ENCODE data around the gene MAU2.
"Not testable (repeated sequence)": the region's sequence is repeated elsewhere in the genome, so short reads cannot be mapped to it uniquely, and the experiment has no call there.

The MAU2 gene

GRCh38 chr19:19347401-19348110, 26.9 kb downstream of the MAU2 start:
- H2AFZ ChIP-seq (ENCODE audit: low read length, unreplicated experiment): no peak overlapping the region
- no peaks in the 10 kb centered on the region for H3K27me3 ChIP-seq (ENCODE audit: insufficient read depth, low read length)
- H3K4me1 ChIP-seq (ENCODE audit: control insufficient read depth, insufficient read depth, low read length, unreplicated experiment): no peaks in the 10 kb centered on the region
- H3K4me3 ChIP-seq (ENCODE audit: low read depth, low read length): no peak overlapping the region
- H3K79me2 ChIP-seq (ENCODE audit: control insufficient read depth, insufficient read depth, low read length, unreplicated experiment): no peaks in the 10 kb centered on the region
- no peak overlapping the region for H3K27ac ChIP-seq (ENCODE audit: low read depth, low read length)
- no peaks in the 10 kb centered on the region for H3K36me3 ChIP-seq (ENCODE audit: insufficient read depth, low read length)

DNA sequence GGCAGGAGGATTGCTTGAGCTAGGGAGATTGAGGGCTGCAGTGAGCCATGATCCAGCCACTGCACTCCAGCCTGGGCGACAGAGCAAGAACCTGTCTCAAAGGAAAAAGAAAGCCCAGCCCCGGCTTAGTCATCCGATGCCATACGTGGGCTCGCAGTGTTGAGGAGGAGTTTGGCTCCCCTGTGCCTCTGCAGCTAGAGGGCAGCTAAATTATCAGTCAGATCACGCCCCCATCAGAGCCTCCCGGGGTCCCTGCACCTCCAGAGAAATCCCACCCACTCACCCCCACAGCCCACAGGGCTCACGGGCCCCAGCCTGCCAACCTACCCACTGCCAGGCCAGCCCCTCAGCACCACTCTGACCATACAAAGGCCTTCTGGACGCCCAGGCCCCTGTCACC, 27.6 kb downstream of the MAU2 start:
- Histone ChIP-seq H3K4me3 (ENCODE audit: low read depth, low read length) (no peak overlapping the region), H2AFZ (ENCODE audit: low read length, unreplicated experiment) (no peak overlapping the region), H3K27me3 (ENCODE audit: insufficient read depth, low read length) (no peaks in the 10 kb centered on the region), H3K27ac (ENCODE audit: low read depth, low read length) (no peak overlapping the region), H3K4me1 (ENCODE audit: control insufficient read depth, insufficient read depth, low read length, unreplicated experiment) (no peaks in the 10 kb centered on the region), H3K79me2 (ENCODE audit: control insufficient read depth, insufficient read depth, low read length, unreplicated experiment) (no peaks in the 10 kb centered on the region), H3K36me3 (ENCODE audit: insufficient read depth, low read length) (no peaks in the 10 kb centered on the region)

DNA sequence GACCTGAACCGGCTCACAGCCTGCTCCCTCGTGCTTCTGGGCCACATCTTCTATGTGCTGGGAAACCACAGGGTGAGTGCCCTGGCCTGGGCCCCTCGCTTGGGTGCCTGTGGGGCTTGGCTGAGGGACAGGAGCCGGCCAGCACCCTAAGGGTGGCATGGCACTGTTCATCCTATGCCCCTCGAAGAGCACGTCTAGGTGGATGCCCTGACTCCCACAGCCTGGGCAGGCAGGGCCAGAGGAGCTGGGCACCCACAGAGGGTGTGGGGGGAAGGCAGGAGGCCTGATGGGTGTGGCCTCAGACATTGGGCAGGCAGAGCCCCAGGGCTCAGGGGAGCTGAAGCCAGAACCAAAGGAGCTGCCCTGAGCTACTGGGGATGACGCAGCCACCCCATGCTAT, 28.7 kb downstream of the MAU2 start:
- no peaks in the 10 kb centered on the region for H3K36me3 ChIP-seq (ENCODE audit: insufficient read depth, low read length)
- H3K4me3 ChIP-seq (ENCODE audit: low read depth, low read length): no peak overlapping the region
- no peaks in the 10 kb centered on the region for H3K79me2 ChIP-seq (ENCODE audit: control insufficient read depth, insufficient read depth, low read length, unreplicated experiment)
- no peaks in the 10 kb centered on the region for H3K27me3 ChIP-seq (ENCODE audit: insufficient read depth, low read length)
- H3K27ac ChIP-seq (ENCODE audit: low read depth, low read length): no peak overlapping the region
- no peaks in the 10 kb centered on the region for H3K4me1 ChIP-seq (ENCODE audit: control insufficient read depth, insufficient read depth, low read length, unreplicated experiment)
- no peak overlapping the region for H2AFZ ChIP-seq (ENCODE audit: low read length, unreplicated experiment)

DNA sequence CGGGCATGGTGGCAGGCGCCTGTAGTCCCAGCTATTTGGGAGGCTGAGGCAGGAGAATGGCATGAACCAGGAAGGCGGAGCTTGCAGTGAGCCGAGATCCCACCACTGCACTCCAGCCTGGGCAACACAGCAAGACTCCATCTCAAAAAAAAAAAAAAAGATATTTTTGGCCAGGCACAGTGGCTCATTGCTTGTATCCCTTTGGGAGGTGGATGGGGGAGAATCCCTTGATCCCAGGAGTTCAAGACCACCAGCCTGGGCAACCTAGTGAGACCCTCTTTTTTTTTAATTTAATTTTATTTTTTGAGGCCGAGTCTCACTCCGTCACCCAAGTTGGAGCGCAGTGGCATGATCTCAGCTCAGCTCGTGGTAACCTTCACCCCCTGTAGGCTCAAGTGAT, 30.1 kb downstream of the MAU2 start:
- H3K27ac ChIP-seq (ENCODE audit: low read depth, low read length); H3K27me3 ChIP-seq (ENCODE audit: insufficient read depth, low read length); H3K4me1 ChIP-seq (ENCODE audit: control insufficient read depth, insufficient read depth, low read length, unreplicated experiment); H2AFZ ChIP-seq (ENCODE audit: low read length, unreplicated experiment); H3K36me3 ChIP-seq (ENCODE audit: insufficient read depth, low read length); H3K79me2 ChIP-seq (ENCODE audit: control insufficient read depth, insufficient read depth, low read length, unreplicated experiment); H3K4me3 ChIP-seq (ENCODE audit: low read depth, low read length): not testable (repeated sequence)

GRCh38 chr19:19352823-19353222, 32.2 kb downstream of the MAU2 start:
- Histone ChIP-seq H3K79me2 (ENCODE audit: control insufficient read depth, insufficient read depth, low read length, unreplicated experiment) (no peaks in the 10 kb centered on the region), H3K27me3 (ENCODE audit: insufficient read depth, low read length) (no peaks in the 10 kb centered on the region), H3K27ac (ENCODE audit: low read depth, low read length) (no peak overlapping the region), H3K4me3 (ENCODE audit: low read depth, low read length) (no peak overlapping the region), H2AFZ (ENCODE audit: low read length, unreplicated experiment) (no peak overlapping the region), H3K4me1 (ENCODE audit: control insufficient read depth, insufficient read depth, low read length, unreplicated experiment) (no peaks in the 10 kb centered on the region), H3K36me3 (ENCODE audit: insufficient read depth, low read length) (no peaks in the 10 kb centered on the region)

DNA sequence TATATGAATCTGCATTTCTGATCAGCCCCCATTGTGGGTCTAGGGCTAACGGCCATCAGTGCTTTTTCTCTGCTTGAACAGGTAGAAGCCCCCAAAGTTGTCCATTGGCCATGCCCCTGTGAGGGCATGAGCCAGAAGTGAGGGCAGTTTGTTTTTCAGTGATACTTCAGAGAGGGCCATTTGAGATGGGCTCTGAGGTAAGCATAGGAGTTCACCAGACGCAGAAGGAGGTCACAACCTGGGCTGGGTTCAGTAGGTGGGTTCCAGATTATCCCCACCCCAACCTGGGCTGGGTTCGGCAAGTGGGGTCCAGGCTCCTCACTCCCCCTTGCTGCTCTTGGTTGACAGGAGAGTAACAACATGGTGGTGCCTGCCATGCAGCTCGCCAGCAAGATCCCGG, 33.4 kb downstream of the MAU2 start:
- Histone ChIP-seq H3K4me1 (ENCODE audit: control insufficient read depth, insufficient read depth, low read length, unreplicated experiment) (no peaks in the 10 kb centered on the region), H3K27me3 (ENCODE audit: insufficient read depth, low read length) (no peaks in the 10 kb centered on the region), H3K4me3 (ENCODE audit: low read depth, low read length) (no peak overlapping the region), H3K27ac (ENCODE audit: low read depth, low read length) (no peak overlapping the region), H3K36me3 (ENCODE audit: insufficient read depth, low read length) (no peaks in the 10 kb centered on the region), H3K79me2 (ENCODE audit: control insufficient read depth, insufficient read depth, low read length, unreplicated experiment) (no peaks in the 10 kb centered on the region), H2AFZ (ENCODE audit: low read length, unreplicated experiment) (no peak overlapping the region)

GRCh38 chr19:19354932-19355331, 34.3 kb downstream of the MAU2 start:
- H3K27me3 ChIP-seq (ENCODE audit: insufficient read depth, low read length): no peaks in the 10 kb centered on the region
- no peak overlapping the region for H2AFZ ChIP-seq (ENCODE audit: low read length, unreplicated experiment)
- H3K4me3 ChIP-seq (ENCODE audit: low read depth, low read length): no peak overlapping the region
- no peak overlapping the region for H3K27ac ChIP-seq (ENCODE audit: low read depth, low read length)
- no peaks in the 10 kb centered on the region for H3K79me2 ChIP-seq (ENCODE audit: control insufficient read depth, insufficient read depth, low read length, unreplicated experiment)
- no peaks in the 10 kb centered on the region for H3K36me3 ChIP-seq (ENCODE audit: insufficient read depth, low read length)
- no peaks in the 10 kb centered on the region for H3K4me1 ChIP-seq (ENCODE audit: control insufficient read depth, insufficient read depth, low read length, unreplicated experiment)

DNA sequence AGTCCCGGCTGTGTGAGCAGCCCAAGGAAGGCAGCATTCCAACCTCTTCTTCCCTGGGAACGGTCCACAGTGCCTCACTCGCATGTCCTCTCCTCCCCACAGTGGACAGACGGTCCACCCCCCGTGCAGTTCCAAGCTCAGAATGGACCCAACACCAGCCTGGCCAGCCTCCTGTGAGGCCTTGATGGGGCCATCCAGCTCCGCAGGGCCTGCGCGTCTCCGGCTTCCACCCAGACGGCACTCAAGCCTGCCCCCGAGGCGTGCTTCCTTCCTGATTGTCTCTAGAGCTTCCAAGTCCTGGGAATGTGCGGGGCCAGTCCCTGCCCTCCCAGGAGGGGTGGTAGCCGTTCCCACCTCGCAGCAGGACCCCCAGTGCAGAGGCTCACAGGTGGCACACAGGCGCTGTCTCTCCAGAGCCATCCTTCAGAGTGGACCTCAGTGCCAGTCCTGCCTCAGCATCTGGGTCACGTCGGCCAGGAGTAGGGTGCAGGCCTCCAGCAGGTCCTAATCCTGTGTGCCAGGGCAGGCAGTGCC, 35.0 kb downstream of the MAU2 start:
- H3K36me3 ChIP-seq (ENCODE audit: insufficient read depth, low read length): no peaks in the 10 kb centered on the region
- no peak overlapping the region for H2AFZ ChIP-seq (ENCODE audit: low read length, unreplicated experiment)
- H3K79me2 ChIP-seq (ENCODE audit: control insufficient read depth, insufficient read depth, low read length, unreplicated experiment): no peaks in the 10 kb centered on the region
- H3K27ac ChIP-seq (ENCODE audit: low read depth, low read length): no peak overlapping the region
- H3K4me3 ChIP-seq (ENCODE audit: low read depth, low read length): no peak overlapping the region
- H3K27me3 ChIP-seq (ENCODE audit: insufficient read depth, low read length): no peaks in the 10 kb centered on the region
- no peaks in the 10 kb centered on the region for H3K4me1 ChIP-seq (ENCODE audit: control insufficient read depth, insufficient read depth, low read length, unreplicated experiment)

DNA sequence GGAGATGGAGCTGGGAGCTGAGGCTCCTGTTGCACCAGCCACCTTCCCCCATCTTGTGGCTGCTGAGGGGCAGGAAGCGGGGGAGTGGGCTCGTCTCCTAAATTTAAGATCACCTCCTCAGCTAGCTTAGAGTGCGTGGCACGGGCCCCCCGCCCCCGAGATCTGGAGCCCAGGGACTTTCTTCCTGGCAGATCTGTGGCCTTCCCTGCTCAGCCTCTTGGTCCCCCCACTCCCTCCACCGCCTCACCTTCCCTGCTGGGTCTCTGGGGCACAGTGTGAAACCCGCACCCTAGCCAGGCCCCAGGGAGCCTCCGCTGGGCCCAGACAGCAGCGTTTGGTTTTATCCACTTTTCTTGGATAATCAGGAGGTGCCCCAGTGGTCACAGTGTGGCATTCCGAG, 35.9 kb downstream of the MAU2 start:
- Histone ChIP-seq H3K4me1 (ENCODE audit: control insufficient read depth, insufficient read depth, low read length, unreplicated experiment) (no peaks in the 10 kb centered on the region), H3K27me3 (ENCODE audit: insufficient read depth, low read length) (no peaks in the 10 kb centered on the region), H3K36me3 (ENCODE audit: insufficient read depth, low read length) (no peaks in the 10 kb centered on the region), H2AFZ (ENCODE audit: low read length, unreplicated experiment) (no peak overlapping the region), H3K27ac (ENCODE audit: low read depth, low read length) (no peak overlapping the region), H3K4me3 (ENCODE audit: low read depth, low read length) (no peak overlapping the region), H3K79me2 (ENCODE audit: control insufficient read depth, insufficient read depth, low read length, unreplicated experiment) (no peaks in the 10 kb centered on the region)

DNA sequence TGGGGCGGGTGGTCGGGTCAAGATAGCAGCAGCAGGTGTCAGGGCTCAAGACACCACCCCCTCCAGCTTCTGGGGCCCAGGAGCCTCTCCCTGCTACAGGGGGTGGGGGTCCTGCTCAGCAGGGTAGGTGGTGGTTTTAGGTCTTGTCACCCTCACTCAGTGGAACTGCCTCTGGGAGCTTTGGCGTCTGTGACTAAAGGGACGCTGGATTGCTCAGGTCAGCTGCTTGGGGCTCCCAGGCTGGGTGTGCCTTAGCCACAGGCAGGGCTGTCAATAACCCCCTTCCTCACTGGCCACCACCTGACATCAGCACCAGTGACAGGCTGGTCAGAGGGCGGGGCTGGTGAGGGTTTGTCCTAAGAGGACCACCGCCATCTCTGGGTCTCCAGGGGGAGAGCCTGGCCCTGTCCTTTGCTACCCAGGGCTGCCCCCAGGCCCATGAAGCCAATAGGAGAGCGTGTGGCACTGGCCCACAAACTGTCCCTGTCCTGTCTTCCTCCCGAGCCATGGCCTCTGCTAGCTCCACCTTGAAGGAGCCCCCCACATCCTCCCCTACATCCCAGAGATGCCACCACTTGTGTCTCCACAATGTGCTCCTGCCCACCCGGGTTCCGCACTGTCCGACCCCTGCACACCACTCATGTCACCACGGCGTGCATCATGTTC, 36.4 kb downstream of the MAU2 start:
- H2AFZ ChIP-seq (ENCODE audit: low read length, unreplicated experiment): no peak overlapping the region
- no peaks in the 10 kb centered on the region for H3K36me3 ChIP-seq (ENCODE audit: insufficient read depth, low read length)
- no peaks in the 10 kb centered on the region for H3K4me1 ChIP-seq (ENCODE audit: control insufficient read depth, insufficient read depth, low read length, unreplicated experiment)
- H3K4me3 ChIP-seq (ENCODE audit: low read depth, low read length): no peak overlapping the region
- H3K27ac ChIP-seq (ENCODE audit: low read depth, low read length): no peak overlapping the region
- H3K79me2 ChIP-seq (ENCODE audit: control insufficient read depth, insufficient read depth, low read length, unreplicated experiment): no peaks in the 10 kb centered on the region
- H3K27me3 ChIP-seq (ENCODE audit: insufficient read depth, low read length): no peaks in the 10 kb centered on the region

GRCh38 chr19:19361075-19361594, 40.5 kb downstream of the MAU2 start:
- H3K36me3 ChIP-seq (ENCODE audit: insufficient read depth, low read length): no peaks in the 10 kb centered on the region
- no peak overlapping the region for H3K27ac ChIP-seq (ENCODE audit: low read depth, low read length)
- H3K79me2 ChIP-seq (ENCODE audit: control insufficient read depth, insufficient read depth, low read length, unreplicated experiment): no peaks in the 10 kb centered on the region
- peak overlapping the region; percentile 68 for H2AFZ ChIP-seq (ENCODE audit: low read length, unreplicated experiment)
- no peaks in the 10 kb centered on the region for H3K4me1 ChIP-seq (ENCODE audit: control insufficient read depth, insufficient read depth, low read length, unreplicated experiment)
- H3K27me3 ChIP-seq (ENCODE audit: insufficient read depth, low read length): no peaks in the 10 kb centered on the region
- no peak overlapping the region for H3K4me3 ChIP-seq (ENCODE audit: low read depth, low read length)
